HG03097 (cell line): ENCODE measurements around the gene PRPS2.

ENCODE experiments used
- ATAC-seq: cut with Tn5 transposase; IDR thresholded peaks from one replicate; pipeline ENCODE4 v1.9.1; 2021; ENCODE audit not compliant: unreplicated experiment, low FRiP score

The PRPS2 gene

DNA sequence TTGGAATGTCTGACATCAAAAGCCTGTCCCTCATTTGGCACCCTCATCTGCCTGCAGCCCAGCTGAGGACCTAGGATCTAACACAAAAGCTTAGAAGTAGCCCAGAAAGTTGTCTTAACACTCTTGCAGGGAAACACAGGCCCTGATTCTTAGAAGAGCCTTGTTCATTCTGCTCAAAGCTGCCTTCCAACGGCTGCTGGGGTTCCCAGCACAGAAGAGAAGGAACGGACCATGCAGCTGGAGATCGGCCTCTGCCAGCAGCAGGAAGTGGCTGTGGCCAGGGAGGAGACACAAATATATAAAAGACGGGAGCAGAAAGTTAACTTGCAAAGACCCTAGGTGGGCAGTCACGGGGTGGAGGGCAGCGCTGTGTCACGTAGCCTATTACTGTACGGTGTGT, 20.4 kb downstream of the PRPS2 start:
- ATAC-seq: no peak

DNA sequence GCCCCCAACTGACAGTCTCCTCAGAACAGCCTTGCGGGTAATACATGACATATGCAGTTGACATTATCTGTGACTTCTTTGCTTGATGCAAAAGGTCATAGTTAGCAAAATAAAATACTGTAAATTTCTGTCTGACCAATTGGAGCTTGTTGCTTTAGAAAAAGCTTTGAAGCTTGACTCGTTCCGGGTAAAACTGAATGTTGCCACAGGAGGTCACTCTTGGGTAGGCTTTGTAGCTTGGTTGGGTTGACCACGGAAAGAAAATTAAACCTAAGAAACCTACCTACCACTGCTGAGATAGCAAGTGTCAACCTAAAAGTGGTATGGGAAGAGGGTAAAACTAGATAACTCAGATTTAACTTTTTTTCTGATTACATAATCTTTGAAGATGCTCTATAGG, 23.2 kb downstream of the PRPS2 start:
- ATAC-seq: peak; percentile 71

DNA sequence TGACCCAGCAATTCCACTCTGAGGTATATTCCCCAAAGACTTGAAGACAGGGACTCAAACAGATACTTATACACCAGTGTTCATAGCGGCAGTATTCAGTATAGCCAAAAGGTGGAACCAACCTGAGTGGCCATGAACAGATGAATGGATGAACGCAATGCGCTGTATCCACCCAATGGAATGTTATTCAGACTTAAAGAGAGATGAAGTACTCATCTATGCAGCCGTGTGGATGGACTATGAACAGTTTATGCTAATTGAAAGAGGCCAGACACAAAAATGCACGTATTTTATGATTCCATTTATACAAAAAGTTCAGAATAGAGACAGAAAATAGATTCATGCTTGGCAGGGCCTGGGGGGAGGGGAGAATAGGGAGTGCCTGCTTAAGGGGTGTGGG, 26.3 kb downstream of the PRPS2 start:
- no peak for ATAC-seq

DNA sequence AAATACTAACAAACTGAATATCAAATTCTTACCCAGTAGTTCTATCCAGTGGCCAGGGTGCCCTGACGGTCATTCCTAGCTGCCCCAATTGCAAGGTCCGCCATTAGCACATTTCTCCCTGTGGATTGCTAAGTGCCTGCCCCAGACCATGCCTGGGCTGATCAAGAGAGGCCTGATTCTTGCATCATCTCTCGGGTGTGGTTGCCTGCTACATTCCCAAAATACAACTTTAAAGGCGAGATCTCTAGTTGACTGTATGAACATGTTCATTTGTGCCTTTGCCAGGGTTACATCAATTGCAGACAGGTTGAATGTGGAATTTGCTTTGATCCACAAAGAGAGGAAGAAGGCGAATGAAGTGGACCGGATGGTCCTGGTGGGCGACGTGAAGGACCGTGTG, 28.0 kb downstream of the PRPS2 start:
- no peak for ATAC-seq

DNA sequence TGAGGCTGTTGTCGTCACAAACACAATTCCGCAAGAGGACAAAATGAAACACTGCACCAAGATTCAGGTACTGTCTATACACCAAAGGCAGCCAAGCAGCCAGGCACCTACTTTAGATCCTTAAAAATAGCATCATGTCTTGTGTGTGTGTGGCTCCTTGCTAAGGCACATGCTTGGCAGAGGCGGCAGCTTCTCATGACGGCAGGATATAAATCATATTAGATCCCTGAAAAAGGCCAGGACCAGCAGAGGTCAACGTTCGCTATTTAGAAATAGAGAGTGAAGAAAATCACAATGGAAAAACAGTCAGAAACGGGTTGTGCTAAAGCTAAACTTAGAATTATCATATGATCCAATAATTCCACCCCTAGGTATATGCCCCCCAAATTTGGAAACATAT, 29.5 kb downstream of the PRPS2 start:
- ATAC-seq: no peak

DNA sequence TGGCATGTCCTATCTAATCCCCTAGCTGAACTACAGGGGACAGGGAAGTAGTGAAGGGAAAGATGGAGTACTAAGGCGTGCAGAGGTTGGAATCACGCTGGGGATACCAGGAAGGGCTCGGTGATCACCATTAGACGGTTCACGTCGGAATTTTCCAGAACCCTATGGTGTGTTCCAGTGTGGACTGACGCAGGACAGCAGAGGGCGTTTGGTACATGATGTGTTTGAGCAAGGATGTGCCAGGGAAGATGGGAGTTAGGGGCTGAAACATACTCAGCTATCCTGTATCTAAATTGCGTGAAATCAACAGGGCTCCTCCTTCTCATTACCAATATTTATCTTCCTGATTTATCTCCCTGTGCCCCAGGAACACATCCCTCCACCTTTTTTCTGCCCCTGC, 33.7 kb downstream of the PRPS2 start:
- ATAC-seq: no peak

DNA sequence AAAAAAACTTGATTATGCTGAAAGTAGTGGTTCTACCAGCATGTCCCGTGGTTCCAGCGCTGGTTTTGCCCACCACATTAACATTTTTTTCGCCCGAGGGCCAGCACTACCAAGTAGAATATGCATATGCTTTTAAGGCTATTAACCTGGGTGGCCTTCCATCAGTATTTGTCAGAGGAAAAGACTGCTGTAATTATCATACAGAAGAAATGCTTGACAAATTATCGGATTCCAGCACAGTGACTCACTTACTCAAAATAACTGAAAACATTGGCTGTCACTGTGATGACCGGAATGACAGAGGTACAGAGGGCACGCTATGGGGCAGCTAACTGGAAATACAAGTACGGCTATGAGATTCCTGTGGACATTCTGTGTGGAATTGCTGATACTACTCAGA, 34.6 kb downstream of the PRPS2 start:
- ATAC-seq: no peak

DNA sequence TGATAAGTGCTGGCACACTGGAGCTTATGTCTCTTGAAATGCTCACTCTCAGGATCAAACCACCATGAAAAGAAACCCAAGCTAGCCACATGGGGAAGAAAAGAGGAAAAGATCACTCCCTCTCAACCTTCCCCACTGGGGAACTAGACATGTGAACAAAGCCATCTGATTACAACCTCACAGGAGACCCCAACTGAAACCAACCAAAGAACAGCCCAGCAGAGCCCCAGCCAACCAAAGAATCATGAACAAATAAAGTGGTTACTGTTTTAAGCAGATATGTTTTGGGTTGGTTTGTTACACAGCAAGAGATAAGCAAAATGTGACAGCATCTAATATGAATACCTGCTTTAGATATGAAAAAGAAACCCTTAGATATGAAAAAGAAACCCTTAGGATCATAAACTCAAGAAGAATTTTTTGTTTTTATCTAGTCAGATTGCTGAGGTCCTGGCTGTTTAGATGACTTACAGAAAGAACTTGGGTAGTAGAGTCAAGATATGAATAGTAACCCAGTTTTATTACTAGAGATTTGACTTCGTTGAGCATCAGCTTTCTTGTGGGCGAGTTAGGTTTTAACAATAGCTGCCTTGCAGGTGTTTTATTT, 52.0 kb downstream of the PRPS2 start:
- ATAC-seq: no peak

DNA sequence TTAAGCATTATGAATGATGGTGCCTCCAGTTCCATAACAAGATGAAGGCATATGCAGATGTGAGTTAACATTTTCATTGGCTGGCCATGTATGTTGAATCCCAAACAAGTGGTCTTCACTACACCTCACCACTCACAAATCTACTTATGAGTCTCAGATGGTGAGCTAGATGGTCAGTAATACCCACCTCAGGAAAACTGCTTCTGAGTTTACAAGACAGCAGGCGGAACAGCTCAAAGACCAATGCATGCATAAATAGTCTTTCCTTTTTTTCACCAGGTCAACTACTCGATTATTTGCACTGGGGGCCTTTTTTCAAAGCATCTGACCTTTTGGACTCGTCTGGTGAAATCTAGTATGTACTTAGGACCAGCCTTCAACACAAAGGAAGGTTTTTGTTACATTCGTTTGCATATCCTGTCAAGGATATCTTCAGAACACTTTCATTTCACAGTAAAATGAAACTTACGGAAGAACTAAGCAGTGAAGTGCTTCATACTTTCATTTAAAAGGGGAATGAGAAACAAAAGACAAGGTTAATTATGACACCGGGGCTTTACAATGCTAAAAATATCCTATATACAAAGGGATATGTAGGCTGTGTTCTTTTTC, 52.6 kb downstream of the PRPS2 start:
- peak; percentile 82 for ATAC-seq

DNA sequence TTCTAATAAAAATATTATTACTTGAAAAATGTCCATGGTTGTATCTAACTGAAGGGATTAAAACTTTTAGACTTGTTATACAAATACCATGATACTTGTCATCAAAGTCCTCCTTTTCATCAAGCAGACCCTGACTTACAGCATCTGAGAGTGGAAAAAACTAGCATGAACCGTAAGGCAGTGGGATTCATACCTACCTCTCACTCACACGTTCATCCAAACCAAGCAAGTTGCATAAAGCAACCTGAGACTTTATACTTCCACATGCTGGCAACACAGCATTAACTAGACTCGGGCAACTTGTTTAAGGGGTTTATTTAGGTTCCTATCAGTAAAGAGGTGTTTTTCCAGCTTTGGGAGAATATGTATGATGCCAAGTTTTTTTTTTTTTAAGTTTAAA, 53.1 kb downstream of the PRPS2 start:
- ATAC-seq: peak; percentile 40

DNA sequence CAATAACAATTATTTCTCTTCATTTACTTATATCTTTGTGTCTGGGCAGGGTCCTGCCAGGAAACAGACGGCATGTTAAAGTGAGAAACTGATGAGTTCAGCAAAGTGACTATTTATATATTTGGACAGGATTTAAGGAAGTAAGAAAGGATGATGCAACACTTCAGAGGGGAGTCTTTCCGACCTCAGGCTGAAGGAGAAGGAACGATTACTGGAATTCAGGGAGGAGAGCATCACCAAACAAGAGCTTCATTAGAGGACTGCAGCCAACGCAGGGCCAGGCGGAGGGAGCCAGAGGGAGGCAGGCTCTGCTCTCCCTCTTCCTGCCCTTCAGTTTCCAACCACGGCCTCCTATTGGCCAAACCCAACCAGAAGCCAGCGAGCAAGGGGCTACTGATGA, 74.1 kb downstream of the PRPS2 start:
- no peak for ATAC-seq

DNA sequence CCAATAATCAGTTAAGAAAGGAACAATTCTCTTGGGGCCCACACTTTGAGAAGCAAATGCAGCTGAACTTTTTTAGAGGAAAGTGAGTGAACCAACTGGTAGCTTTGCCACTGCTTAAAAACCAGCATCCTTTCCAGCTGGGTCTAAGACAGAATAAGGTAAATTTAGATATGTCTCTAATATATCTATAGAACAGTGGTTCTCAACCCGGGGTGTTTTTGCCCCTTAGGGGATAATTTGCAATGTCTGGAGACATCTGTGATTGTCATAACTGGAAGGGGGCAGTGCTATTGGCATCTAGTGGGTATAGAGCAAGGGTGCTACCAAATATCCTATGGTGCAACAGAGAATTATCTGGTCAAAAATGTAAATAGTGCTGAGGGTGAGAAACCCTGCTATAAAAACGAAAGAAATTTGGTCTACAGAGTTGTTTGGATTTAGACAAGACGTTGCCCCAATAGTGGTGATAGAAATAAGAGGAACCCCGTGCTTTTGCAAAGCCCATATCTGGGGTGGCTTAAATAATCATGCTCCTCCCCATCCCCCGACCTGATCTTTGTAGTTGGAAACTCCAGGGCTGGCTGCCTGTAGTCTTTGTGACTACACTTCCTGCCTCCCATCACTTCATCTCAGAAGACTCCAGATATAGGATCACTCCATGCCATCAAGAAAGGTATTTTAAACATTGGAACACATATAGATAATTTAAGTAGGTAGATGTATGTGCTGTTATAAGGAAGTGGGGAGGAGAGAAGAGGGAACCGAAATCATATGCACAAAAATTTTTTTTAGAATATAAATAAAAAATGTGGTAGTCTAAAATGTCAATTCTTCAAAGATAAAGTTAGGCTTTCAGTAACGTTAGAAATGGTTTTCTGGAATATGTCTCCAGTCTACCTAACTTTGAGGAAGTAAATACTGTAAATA, 75.5 kb downstream of the PRPS2 start, which contains the start of gene TLR7:
Gene TLR7, plus strand, starts transcription at position 622 of the 927 bp plus-strand sequence. CDS start 507 bp downstream, outside the sequence.
- no peak for ATAC-seq

DNA sequence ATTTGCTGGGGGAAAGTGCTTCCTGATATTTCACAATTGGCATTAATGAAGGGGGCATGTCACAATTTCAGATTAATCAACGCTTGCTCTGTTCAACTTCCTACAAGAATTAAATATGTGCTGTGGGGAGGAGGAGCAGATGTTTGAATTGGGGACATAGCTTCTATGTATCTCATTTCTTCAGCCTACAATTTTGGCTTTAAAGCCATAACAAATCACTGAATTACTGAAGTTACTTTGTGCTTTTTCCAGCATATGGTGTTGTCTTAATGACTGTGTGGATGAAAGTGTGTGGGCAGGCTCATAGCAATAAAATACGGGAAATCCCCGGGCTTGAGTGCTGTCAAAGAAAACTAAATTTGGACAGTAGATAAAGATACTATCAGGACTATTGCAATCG, 76.5 kb downstream of the PRPS2 start:
- ATAC-seq: no peak

DNA sequence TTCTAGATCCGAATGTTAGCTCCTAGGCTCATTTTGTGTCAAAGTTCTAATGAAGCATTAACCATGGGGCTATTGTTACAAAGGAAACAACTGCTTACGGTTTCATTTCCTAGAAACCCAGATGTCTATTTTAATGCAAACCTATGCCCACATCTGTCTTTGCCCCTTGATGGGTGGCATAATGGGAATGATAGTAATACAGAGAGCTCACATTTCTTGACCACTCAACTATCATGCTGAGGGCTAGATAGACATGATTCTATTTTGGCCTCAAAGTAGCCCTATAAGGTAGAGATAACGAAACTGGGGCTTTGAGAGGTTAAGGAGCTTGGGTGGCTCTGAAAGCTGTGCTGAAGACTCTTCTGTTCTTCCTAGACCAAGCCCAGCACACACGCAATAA, 77.5 kb downstream of the PRPS2 start:
- peak; percentile 68 for ATAC-seq

DNA sequence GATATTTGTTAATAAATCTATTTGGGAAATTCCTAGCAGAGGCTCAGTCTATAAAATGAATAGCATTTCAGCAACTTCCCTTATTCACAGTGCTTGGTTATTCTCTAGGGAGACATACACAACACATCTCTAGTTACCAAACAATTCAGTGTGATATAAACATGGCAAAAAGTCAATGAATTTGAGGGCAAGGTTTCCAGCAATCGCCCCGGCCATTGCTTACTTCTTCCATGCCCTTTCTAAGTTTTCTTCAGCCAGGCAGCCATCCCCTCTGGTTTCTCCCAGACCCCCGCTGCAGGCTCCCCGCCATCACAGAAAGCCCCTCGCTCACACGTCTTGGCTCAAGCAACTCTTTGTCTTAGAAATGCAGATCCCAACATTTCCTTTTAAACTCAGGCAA, 80.0 kb downstream of the PRPS2 start:
- no peak for ATAC-seq

DNA sequence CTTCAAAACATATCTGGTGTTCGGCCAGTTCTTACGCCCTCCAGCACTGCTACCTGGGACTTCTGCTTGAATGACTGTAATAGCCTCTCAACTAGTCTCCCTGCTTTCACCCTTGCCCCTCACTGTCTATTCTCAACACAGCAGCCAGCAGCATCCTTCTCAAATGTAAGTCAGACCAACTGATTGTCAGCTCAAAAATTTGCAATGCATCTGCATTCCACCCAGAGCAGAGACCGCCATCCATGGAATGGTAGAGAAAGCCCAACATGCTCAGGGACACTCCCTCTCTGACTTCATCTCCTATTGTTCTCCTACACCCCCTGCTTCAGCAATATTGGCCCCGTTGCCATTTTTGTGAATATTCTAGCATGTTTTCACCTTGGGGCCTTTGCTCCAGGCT, 81.5 kb downstream of the PRPS2 start:
- no peak for ATAC-seq
